Cortex of kidney (tissue), 1 donor: ENCODE measurements around the gene PRR5.
"Not testable (repeated sequence)": the region's sequence is repeated elsewhere in the genome, so short reads cannot be mapped to it uniquely, and the experiment has no call there.

ENCODE experiments used
- DNase-seq: peaks from one replicate; lab custom pipeline; 2025; lab: John Stamatoyannopoulos, UW

PRR5 gene

DNA sequence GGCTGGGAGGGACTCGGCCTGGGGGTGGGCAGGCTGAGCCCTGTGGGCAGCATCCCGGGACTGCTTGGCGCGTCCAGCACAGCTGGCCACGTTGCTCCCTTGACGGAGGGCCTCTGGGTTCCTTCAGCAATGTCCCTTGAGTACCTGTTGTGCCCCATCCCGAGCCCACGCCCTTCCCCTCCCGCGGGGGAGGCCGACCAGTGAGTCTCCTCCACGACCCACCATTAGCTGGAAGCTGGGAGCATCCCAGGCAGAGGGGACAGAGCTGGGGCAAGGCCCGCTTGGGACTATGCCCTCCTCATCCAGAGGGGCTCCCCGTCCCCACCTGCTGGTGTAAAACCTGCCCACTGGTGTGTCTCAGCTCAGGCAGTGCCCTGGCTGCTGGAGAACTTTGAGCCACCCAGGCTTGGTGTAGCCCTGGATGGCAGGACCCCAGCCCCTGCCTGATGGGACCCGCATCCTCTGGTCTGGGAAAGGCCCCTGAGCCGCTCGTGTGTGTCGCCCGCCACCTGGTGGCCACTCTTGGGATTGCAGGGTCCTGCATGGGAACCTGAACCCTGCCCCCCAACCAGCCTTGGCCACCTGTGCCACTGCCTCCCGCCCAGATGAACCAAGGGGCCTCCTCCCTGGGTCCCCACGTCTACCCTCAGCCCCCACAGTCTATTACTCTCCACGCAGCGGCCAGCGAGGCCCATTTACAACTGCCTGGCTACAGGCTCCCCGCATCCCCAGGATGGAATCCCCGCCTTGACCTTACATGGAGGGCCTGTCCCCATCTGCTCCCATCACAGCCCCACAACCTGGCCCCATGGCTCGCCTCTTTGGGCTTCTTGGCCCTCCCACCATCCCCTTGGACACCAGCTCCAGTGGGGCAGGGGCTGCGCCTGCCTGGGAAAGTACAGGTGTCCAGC lies 33.8 kb downstream of the PRR5 start:
- no peak for DNase-seq

DNA sequence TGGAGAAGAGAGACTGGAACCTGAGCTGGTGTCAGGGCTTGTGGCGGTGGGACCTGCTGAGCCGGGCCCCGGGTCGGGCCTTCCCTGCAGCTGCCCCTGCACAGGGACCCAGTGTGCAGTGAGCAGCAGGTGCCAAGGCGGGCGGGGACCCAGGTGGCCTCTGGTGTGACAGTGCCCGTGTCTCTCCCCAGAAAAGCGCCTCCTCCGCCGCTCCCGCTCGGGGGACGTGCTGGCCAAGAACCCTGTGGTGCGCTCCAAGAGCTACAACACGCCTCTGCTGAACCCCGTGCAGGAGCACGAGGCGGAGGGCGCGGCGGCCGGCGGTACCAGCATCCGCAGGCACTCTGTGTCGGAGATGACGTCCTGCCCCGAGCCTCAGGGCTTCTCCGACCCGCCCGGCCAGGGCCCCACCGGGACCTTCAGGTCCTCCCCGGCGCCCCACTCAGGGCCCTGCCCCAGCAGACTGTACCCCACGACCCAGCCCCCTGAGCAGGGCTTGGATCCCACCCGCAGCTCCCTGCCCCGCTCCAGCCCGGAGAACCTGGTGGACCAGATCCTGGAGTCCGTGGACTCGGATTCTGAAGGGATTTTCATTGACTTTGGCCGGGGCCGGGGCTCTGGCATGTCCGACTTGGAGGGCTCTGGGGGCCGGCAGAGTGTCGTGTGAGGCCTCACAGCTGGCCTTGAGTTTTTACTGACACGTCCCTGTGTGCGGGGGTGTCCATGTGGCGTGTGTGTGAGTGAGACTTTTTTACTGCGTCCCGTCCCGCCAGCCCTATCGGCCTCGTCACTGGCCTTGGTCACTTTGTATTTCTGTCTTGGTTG lies 34.8 kb downstream of the PRR5 start:
- DNase-seq: no peak

DNA sequence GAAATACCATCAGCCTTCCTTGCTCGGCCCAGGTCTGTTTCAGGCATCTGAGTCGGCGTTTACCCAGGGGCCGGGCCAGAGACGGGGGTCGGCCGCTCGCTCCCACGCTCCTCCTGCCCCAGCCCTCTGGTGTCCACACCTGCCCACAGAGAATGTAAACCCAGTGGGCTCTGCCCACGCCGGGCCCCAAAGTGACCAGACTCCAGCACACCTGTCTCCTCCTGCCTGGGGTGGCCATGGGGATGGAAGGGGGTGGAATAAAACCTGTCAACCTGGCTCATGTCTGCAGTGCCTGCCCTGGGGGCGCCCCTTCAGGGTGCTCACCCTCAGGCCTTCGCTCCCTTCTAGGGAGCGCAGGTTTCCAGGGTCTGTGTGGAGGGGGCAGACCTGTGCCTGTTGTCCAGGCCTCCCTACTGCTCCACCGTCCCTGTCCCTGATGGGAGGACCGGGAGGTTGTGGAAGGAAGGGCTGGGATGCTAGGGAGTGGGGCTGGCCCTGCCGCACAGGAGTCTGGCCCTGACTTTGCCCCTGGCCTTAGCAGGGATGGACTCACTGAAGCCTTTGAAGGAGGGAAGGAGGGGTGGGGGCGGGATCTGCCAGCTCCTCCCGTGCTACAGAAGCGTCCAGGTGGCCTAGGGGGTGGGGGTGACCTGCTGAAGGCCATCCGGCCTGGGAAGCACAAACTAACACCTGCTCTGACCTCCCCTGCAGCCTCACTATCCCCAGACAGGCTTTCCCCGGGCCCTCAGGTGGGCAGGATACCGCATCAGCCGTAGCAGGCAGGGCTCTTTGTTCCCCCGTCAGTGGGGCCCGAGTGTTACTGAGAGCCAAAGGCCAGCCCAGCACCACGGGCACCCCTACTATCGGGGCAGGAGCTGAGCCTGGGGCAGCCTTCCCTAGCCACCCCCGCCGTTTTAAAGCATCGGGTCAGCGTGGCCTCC lies 35.7 kb downstream of the PRR5 start:
- DNase-seq: no peak

DNA sequence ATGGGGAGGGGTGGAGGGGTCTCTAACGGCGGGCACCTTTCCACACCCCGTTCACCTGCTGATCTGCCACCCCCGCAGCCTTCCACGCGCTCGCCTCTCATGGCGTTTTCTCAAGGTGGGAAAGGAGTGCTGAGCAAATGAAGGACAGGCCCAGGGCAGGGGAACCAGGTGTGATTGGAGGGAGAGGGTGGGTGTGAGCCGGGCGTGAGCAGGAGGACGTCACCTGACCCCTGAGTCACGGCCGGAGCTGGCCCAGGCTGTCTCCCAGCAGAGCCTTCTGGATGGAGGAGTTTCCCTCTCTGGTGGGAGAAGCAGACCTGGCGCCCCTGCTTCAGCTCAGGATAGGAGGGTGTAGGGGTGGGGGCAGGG lies 36.3 kb downstream of the PRR5 start:
- DNase-seq: no peak

DNA sequence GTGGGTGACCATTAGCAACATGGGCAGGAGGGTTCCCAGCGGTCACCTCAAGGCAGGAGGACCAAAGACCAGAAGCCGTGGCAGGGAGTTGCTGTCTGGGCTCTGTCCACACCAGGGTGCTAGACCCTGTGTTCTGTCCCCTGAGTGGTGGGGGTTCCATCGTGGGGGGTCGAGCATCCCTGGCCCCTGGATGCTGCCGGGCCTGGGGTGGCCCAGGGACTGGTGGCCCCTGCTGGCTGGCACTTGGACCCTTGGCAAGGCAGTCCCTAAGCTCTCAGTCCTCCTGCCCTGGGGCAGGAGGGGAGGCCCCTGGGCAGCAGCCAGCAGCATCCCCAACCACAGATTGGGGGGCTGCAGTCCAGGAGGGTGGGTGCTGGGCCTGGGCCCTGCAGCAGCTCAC lies 37.0 kb downstream of the PRR5 start:
- no peak for DNase-seq

DNA sequence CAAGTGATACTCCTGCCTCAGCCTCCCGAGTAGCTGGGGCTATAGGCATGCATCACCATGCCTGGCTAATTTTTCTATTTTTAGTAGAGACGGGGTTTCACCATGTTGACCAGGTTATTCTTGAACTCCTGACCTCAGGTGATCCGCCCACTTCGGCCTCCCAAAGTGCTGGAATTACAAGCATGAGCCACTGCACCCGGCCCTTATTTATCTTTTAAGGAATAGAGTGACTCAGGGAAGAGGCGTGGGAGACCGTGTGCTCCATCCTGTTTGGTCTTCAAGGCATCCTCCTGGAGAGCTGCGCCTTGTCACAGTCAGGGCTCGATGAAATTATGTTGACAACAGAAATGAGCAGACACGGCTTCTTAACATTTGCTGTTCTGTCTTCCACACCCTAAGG lies 37.7 kb downstream of the PRR5 start:
- DNase-seq: not testable (repeated sequence)

DNA sequence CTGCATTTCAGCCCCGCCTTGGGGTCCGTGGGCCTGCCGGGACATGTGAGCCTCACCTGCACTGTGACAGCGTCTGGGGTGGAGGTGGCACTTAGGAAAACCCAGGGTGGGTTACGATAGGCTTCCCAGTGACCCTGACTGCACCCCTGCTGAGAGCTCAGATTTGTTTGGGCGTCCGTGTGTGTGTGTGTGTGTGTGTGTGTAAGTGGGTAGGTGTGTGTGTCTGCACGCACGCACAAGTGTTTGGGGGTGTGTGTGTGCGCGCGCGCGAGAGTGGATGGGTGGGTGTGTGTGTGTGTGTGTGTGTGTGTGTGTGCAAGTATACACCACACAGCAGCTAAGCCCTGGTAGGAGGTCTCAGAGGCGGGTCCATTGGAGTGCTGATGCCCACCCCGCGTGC lies 38.3 kb downstream of the PRR5 start:
- no peak for DNase-seq

DNA sequence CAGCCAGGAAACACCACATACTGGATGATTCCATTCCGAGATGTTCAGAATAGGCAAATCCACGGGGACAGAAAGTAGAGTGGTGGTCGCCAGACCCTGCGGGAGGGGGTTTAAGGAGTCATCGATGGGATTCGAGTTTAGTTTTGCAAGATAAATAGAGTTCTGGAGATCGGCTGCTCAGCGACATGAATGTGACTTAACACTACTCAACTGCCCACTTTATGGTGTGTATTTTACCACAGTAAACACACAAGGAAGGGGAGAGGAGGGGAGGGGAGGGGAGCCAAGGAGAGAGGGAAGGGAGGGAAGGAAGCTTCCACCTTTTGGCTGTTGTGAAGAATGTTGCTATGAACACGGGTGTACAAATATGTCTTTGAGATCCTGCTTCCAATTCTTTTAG lies 39.9 kb downstream of the PRR5 start:
- no peak for DNase-seq

DNA sequence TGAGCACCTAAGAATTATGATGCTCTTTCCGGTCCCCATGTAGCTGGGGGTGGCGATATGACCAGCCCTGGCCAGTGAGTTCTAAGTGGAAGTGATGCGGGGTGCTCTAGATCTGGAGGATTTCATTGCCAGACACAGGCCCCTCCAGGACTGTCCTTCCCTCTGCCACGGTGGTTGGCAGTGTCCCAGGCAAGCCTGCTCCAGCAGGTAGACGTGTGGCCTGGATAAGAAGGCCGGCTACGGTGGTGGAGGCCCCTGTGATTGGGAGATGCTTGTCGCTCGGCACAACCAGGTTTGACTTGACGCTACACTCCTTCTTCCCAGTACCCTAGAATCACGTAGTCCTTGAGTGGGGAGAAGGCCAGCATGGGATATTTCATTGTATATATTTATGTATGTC lies 41.2 kb downstream of the PRR5 start:
- no peak for DNase-seq

DNA sequence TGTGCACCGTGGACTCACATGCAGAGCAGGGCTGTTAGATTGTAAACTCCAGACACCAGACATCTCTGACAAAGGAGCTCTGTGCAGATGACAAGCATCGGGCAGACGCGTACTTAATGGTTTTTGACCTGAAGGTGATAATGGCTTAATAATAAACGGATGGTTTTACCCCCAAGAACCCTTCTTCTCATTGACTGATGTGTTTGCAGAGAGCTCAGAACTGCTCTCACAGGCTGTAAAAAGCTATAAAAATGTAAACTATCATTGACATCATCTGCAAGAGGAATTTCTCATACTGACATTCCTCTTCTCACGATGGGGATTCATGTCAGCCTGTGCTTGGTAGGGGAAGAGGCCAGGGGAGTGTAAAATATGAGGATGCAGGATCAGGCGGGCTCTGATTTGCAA lies 41.8 kb downstream of the PRR5 start:
- no peak for DNase-seq

DNA sequence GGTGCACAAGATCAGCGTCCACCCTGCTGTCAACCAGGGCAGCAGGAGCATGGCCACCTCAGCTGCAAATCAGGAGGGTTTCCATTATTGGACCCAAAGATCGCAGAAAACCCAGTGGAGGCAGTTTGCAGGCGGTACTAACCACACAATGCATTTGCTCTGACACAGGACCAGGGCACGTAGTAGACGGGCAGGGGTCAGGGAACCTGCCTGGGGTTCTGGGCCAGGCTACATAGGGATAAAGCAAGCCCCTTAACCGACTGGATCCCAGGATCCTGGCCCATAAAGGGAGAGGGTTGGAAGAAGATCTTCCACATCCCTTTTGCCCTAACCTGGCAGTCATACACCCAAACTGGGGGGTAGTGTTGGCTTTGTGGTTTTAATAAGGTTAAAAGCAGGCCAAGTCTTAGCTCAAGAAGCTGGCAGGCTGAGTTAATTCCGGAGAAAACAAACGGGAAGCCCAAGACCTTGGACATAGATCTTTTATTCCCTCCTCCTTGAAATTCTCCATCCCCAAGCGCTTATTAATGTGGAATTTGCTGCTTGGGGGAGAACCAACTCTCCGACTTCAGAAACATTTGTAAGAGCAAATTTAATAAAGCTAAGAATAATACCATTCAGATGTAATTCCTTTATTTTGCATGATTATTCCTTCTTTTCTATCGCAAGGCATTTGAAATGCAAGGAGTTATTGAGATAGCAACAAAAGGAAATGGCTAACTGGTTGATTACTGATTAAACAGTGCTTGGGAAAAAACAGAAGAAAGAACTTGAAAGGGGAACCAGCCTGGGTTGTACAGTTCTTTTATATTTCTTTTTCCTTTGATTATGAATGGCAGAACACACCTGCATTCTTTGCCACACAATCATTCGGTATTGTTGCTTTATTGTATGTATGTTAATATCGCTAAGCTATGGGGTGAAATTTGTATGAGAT lies 44.1 kb downstream of the PRR5 start:
- DNase-seq: no peak

DNA sequence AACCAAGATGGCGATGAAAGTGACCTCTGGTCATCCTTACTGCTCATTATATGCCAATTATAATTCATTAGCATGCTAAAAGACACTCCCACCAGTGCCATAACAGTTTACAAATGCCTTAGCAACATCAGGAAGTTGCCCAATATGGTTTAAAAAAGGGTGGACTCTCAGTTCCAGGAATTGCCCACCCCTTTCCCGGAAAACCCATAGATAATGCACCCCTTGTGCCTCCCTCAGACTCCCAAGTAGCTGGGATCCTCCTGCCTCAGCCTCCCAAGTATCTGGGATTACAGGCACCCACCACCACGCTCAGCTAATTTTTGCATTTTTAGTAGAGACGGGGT lies 45.8 kb downstream of the PRR5 start:
- DNase-seq: not testable (repeated sequence)

DNA sequence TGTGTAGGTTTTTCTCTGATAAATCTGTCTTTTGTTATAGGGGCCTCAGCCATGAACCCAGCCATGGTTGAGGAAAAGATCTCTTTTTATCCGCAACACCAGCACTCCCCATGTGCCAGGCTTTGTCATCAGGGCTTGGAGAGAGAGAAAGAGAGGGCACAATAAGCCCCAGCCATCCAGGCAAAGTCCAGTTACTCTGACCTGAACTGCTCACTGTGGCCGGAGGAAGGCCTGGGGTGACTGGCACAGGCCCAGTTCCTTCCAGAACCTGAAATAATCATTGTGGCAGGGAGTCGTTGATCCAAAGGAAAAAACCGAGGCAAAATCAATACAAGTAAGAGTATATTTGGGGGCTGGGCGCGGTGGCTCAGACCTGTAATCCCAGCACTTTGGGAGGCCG lies 46.5 kb downstream of the PRR5 start:
- DNase-seq: no peak

DNA sequence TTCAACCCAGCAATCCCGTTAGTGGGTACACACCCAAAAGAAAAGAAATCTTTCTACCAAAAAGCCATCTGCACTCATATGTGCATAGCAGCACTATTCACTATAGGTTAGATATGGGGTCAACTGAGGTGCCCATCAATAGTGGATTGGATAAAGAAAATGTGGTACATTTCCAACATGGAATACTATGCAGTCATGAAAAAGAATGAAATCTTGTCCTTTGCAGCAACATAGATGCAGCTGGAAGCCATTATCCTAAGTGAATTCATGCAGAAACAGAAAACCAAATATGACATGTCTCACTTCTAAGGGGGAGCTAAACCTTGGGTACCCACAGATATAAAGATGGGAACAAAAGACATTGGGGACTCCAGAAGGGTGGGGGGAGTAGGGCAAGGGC lies 48.5 kb downstream of the PRR5 start:
- no peak for DNase-seq

DNA sequence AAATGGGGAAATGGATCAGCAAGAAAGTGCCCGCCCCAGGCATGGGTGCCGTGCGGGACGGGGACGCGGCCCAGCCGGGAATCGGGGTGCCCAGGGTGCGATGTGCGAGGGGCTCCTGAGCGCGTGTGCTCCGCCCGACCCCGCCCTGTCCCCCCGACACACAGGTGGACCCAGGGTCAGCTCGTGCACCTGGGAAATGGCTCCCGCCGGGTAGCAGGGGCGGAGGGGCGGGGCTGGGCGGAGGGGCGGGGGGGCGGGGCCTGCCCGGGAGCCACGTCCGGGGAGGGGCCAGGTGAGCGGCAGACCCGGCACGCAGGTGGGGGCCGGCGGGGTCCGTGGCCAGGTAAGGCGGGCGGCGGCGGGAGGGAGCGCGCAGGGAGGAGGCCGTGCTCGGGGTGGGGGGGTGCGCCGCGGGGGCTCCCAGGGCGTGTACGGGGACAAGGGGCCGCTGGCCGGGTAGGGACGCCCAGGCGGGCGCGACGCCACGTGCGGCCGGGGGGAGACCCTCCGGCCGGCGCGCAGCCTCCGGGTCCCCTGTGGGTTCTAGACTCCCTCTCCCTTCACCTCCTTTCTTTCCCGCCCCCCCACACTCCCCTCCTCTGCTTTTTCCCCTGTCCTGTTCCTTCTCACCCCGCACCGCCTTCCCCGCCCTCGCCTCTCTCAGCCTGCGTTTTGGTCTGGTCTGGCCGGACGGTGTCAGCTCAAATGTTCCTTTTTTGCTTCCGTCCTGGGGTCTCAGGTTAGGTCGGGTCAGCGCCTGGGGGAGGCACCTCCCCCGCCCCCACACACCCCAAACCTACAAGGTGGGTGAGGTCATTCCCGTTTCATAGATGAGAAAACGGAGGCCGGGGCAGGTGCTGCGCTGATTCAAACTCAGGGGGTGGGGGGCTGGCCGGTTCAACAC lies 50.5 kb downstream of the PRR5 start, which contains the start of gene ARHGAP8:
ARHGAP8 (plus strand) TSS at position 291 of the 904 bp plus-strand sequence. CDS start 33,953 bp downstream, outside the sequence.
- no peak for DNase-seq

DNA sequence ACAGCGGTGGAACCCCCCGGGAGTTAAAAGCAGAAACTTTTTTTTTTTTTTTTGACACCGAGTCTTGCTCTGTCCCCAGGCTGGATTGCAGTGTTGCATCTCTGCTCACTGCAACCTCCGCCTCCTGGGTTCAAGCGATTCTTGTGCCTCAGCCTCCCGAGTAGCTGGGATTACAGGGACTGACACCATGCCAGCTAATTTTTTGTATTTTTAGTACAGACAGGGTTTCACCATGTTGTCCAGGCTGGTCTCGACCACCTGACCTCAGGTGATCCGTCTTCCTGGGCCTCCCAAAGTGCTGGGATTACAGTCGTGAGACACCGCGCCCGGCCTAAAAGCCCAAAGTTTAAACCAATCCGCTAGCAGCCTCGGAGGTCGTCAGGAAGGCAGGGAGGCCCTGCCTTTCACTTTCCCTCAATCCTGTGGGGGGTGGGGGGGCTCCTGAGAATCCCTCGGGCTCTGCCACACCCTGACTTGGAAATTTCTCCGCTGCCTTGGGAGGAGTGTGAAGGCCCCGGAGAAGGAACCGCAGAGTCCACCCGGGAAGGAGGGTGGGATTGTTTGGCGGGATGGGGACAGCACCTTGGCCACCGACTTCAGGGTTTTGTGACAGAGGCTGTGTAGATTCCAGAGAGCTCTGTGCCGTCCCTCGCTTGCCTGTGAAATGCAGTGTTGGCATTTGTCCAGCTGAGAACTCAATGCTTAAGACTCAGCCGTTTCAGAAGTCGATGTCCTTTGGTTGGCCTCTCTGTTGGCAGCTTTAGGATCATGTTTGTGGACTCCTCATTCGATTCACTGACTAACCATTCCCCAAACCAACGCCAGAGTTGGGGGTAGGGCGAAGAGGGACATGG lies 51.4 kb downstream of the PRR5 start:
- no peak for DNase-seq

DNA sequence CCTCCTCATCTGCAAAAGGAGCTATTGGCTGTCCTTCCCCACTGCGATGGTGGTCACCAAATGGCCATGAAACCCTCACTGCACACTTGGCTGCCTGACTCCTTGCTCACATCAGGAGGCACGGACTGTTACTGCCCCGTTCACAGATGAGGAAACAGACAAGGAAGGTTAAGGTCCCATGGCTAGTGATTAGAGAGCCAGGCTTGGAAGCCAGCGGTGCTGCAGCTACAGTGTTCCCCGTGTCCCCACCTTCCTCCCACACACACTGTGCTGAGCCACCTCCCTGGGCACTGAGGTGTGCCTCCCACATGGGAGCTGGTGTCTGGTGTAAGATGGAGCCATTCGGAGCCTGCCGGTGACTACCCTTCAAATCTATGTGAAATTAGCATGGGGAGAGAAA lies 53.0 kb downstream of the PRR5 start:
- DNase-seq: no peak

DNA sequence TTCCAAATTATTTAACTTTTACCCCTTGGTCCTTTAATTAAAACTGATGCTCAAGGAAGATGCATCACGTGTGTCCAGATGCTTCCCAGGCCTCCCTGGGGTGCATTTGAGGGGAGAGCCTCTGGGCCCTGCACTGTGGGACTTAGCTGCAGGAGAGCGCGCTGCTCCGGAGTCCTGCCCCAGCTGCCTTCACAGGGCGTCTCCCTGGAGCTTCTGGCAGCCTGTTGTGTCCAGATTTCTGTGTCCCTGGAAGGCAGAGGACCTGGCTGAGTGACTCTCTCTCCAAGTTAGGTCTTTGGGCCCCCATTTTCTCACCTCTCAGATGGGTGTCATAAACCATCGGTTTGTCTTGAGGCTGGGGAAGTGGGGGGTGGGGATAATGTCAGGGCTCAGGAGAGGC lies 53.4 kb downstream of the PRR5 start:
- no peak for DNase-seq

DNA sequence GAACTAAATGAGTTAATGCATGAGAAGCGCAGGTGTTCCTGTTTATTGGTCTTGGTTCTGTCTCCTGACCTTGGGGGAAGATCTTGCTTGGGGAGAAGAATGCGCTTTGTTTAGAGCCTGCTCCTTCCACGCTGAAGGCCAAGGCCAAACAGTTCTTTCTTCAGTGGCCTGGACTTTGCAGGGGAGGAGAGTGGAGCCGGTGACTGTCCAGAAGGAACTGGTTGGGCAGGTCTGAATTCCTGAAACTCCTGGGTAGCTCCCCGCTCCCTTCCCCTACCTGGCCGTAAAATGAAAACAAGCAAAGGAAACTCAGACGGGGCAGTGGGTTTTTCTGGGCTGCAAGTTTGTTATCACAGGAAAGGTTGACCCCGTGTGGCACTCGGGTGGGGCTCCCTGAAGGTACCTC lies 54.0 kb downstream of the PRR5 start:
- DNase-seq: no peak
